AG09319 (cell line): ENCODE data around the gene IFI27L1.

Source experiments
- DNase-seq: peaks from one replicate; pipeline ENCODE4 v3.0.0-alpha.2; 2010; ENCODE audit warnings: low read depth; ENCODE audit errors: extremely low read depth
- CTCF ChIP-seq: IDR thresholded peaks from 2 replicates; pipeline ENCODE4 v1.5.1; 2011; ENCODE audit warnings: low read depth, mild to moderate bottlenecking, inconsistent platforms, low read length, moderate library complexity

IFI27L1 gene

GRCh38 chr14:94121485-94121884 lies 40.4 kb downstream of the IFI27L1 start:
- no peak for TF ChIP-seq CTCF
- no peak for DNase-seq

GRCh38 chr14:94122438-94122837 lies 41.3 kb downstream of the IFI27L1 start:
- TF ChIP-seq CTCF = no peak
- no peak for DNase-seq

GRCh38 chr14:94123296-94123695 lies 42.2 kb downstream of the IFI27L1 start:
- no peak for DNase-seq
- no peak for TF ChIP-seq CTCF

GRCh38 chr14:94123868-94124267 lies 42.8 kb downstream of the IFI27L1 start:
- no peak for TF ChIP-seq CTCF
- no peak for DNase-seq

- no peak for DNase-seq
- no peak for TF ChIP-seq CTCF
Measured at GRCh38 chr14:94124582-94125377, 43.7 kb downstream of the IFI27L1 start.

- TF ChIP-seq CTCF = no peak
- DNase-seq = no peak
Measured at GRCh38 chr14:94125659-94126418, 44.7 kb downstream of the IFI27L1 start.

- no peak for TF ChIP-seq CTCF
- DNase-seq = no peak
Measured at GRCh38 chr14:94126419-94126677, 45.2 kb downstream of the IFI27L1 start.
